ENCODE data around the gene GPC5.

DNA sequence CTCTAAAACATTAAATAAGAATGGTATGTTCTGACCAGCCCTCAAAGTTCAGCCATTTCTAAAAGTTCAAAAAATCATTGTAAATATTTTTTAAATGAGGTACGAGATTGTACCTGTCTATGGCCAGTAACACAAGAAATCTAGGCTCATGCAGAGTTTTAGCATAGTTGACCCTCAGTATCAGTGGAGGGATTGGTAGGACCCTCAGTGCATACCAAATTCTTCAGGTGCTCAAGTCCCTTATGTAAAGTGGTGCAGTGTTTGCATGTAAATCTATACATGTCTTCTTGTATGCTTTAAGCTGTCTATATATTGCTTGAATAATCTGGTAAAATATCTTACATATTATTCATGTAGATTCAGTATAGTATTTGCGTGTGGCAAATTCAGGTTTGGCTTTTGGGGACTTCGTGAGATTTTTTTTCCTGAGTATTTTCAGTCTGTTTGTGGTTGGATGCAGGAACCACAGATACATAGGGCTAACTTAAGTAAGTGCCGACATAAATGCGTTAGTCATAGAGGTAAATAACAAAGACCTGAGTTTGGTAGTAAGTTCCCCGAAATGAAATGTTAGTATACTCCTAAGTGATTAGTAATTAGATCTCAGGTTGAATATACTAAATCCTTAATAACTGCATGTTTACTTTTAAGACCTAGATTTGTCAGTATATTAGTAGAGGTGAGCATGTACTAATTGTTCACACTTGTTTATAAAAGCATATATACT, 43.2 kb upstream of the GPC5 start:
- TF ChIP-seq EP300 (IDR thresholded peaks at IDR 0.05) (no peak), POLR2A (IDR thresholded peaks at IDR 0.05) (no peak), POLR2AphosphoS5 (IDR thresholded peaks at IDR 0.05) (no peak)
- TF ChIP-seq, protein P1, sequence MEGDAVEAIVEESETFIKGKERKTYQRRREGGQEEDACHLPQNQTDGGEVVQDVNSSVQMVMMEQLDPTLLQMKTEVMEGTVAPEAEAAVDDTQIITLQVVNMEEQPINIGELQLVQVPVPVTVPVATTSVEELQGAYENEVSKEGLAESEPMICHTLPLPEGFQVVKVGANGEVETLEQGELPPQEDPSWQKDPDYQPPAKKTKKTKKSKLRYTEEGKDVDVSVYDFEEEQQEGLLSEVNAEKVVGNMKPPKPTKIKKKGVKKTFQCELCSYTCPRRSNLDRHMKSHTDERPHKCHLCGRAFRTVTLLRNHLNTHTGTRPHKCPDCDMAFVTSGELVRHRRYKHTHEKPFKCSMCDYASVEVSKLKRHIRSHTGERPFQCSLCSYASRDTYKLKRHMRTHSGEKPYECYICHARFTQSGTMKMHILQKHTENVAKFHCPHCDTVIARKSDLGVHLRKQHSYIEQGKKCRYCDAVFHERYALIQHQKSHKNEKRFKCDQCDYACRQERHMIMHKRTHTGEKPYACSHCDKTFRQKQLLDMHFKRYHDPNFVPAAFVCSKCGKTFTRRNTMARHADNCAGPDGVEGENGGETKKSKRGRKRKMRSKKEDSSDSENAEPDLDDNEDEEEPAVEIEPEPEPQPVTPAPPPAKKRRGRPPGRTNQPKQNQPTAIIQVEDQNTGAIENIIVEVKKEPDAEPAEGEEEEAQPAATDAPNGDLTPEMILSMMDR (IDR thresholded peaks at IDR 0.05) = no peak
